ENCODE results near the gene CYP26C1. TPM values are rescaled to one million over a fixed set of nuclear protein-coding genes. Genes with fewer than 3 reads are reported as not detected.
A peak's percentile ranks its signal among the peaks of the same experiment; 100 is the strongest.

The CYP26C1 gene
- total RNA-seq, 1 experiment from 2014 or later, result 0.07 TPM

- H3K36me3 ChIP-seq (ENCODE audit: control insufficient read depth in 1 of 2, insufficient read depth in 2 of 2, low read length in 2 of 2), result no peaks in the 10 kb centered on the region
- no peaks in the 10 kb centered on the region for H3K9me2 ChIP-seq (ENCODE audit: insufficient read depth)
- H2AFZ ChIP-seq (ENCODE audit: low read depth, low read length, poor library complexity, severe bottlenecking), result peak overlapping the region; percentile 78
- ChIA-PET POLR2A (no interaction called here), CTCF (interaction anchor here (0.6 to 1.2 kb wide), 6 partner anchors 9 to 289 kb away, joined by 3 to 4 read pairs (median 4); no protein-coding TSS in a partner anchor), RAD21 (ENCODE audit: low non-redundant PET in 1 of 2, low total read pairs in 2 of 2, uncharacterized antibody in 2 of 2, unreplicated experiment in 2 of 2) (interaction anchor here in 1 of 2 experiments (0.5 kb wide), 1 partner anchor 1421 kb away, joined by 3 read pairs; no protein-coding TSS in a partner anchor)
- H4K20me1 ChIP-seq (ENCODE audit: insufficient read depth), result no peaks in the 10 kb centered on the region
- H3K79me2 ChIP-seq (ENCODE audit: insufficient read depth, low read length), result no peaks in the 10 kb centered on the region
- peak overlapping the region; percentile 62 for H3K4me2 ChIP-seq (ENCODE audit: low read length)
- peak; percentile 26; the same call in 1 of the 2 replicates for ATAC-seq
- no peak overlapping the region for H3K27ac ChIP-seq (ENCODE audit: low read depth, low read length)
- no TSS peak for BruUV-seq (replicated peaks)
- no peak for TF ChIP-seq POLR2A (IDR thresholded peaks at IDR 0.05; ENCODE audit: borderline replicate concordance, extremely low read depth, insufficient read depth, insufficient read length)
- TF ChIP-seq TCF7L2 (IDR thresholded peaks at IDR 0.05; ENCODE audit: borderline replicate concordance, extremely low read depth, insufficient read depth, insufficient read length), result no peak
- TF ChIP-seq CEBPB (IDR thresholded peaks at IDR 0.05; ENCODE audit: low read depth), result no peak
- TF ChIP-seq SP1 (IDR thresholded peaks at IDR 0.05; ENCODE audit: low read depth), result no peak
- TF ChIP-seq ZNF274 (IDR thresholded peaks at IDR 0.05; ENCODE audit: low read depth, low read length), result no peak
- TF ChIP-seq FOSL1 (IDR thresholded peaks at IDR 0.05; ENCODE audit: low read depth), result no peak
- TF ChIP-seq REST (IDR thresholded peaks at IDR 0.05; ENCODE audit: low read depth), result no peak
- TF ChIP-seq CTCF (IDR thresholded peaks at IDR 0.05 in 2 of 3, conservative IDR thresholded peaks at IDR 0.05 in 1 of 3; ENCODE audit: borderline replicate concordance in 1 of 3, insufficient read depth in 1 of 3, low read depth in 2 of 3, low read length in 2 of 3), result no peak
- no peak for TF ChIP-seq ATF3 (IDR thresholded peaks at IDR 0.05)
- no peak for TF ChIP-seq SIN3A (IDR thresholded peaks at IDR 0.05; ENCODE audit: low read depth)
- TF ChIP-seq SRF (IDR thresholded peaks at IDR 0.05; ENCODE audit: low read depth), result no peak
- TF ChIP-seq ZBTB33 (IDR thresholded peaks at IDR 0.05; ENCODE audit: extremely low read depth, insufficient replicate concordance, low read length), result no peak
- no peak for TF ChIP-seq EZH2phosphoT487 (IDR thresholded peaks at IDR 0.05; ENCODE audit: borderline replicate concordance)
- no peak for TF ChIP-seq CBX3 (IDR thresholded peaks at IDR 0.05; ENCODE audit: low read depth)
- no peak for TF ChIP-seq MAX (IDR thresholded peaks at IDR 0.05)
- TF ChIP-seq RAD21 (IDR thresholded peaks at IDR 0.05; ENCODE audit: low read depth), result no peak
- TF ChIP-seq JUND (IDR thresholded peaks at IDR 0.05), result no peak
- no peak for TF ChIP-seq ELF1 (IDR thresholded peaks at IDR 0.05; ENCODE audit: borderline replicate concordance, low read depth)
- TF ChIP-seq EGR1 (IDR thresholded peaks at IDR 0.05; ENCODE audit: low read depth), result no peak
- TF ChIP-seq EZH2 (IDR thresholded peaks at IDR 0.05), result no peak
- no peak overlapping the region; the same call in 1 of the 2 replicates for H3K9ac ChIP-seq (ENCODE audit: low read length)
- intact Hi-C loops (cut with micrococcal nuclease), result loop anchor here (1.0 to 10.0 kb wide), 4 partner anchors 195 to 431 kb away; no protein-coding TSS in a partner anchor
- H3K4me1 ChIP-seq (ENCODE audit: control insufficient read depth in 1 of 2, insufficient read depth in 2 of 2, low read length in 2 of 2), result peaks cover 0 to 10% of the 10 kb centered on the region in 2 experiments; a peak in 1 of 4 replicates
- no peak for DNase-seq (ENCODE audit: low read depth, low spot score)
- peak overlapping the region in 1 of 2 experiments; percentile 28; a peak in 1 of 4 replicates for H3K4me3 ChIP-seq (replicated peaks in 1 of 2; ENCODE audit: low read depth in 1 of 2, low read length in 2 of 2)
- no peaks in the 10 kb centered on the region for H3K27me3 ChIP-seq (ENCODE audit: insufficient read depth, low read length)
- no peaks in the 10 kb centered on the region for H3K9me3 ChIP-seq (ENCODE audit: control insufficient read depth in 1 of 2, insufficient read depth in 1 of 2, low read depth in 1 of 2, low read length in 2 of 2)
Measured at GRCh38 chr10:93079663-93080349, 19.2 kb downstream of the CYP26C1 start.

Measured in HCT116 (cell line).